ENCODE data around the gene RASSF5.

DNA sequence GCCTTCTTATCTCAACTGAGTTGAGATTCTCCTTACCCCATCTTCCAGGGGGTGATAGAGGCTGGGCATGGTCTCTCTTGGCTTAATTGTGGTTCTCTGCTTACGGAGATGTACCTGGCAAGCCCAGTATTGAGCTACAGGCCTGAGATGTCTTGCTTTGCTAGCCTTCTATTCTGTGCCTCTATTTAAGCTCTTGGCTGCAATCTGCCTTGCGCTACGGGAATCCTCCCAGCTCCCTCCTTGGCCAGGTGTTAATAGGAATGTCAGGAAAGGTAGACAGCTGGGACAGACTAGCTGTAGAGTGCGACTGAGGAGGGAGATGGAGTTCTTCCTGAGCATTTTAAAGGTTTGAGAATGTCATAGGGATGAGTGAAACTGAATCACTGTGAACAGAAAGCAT is 47.6 kb upstream of the RASSF5 start:
- TF ChIP-seq, protein P1, sequence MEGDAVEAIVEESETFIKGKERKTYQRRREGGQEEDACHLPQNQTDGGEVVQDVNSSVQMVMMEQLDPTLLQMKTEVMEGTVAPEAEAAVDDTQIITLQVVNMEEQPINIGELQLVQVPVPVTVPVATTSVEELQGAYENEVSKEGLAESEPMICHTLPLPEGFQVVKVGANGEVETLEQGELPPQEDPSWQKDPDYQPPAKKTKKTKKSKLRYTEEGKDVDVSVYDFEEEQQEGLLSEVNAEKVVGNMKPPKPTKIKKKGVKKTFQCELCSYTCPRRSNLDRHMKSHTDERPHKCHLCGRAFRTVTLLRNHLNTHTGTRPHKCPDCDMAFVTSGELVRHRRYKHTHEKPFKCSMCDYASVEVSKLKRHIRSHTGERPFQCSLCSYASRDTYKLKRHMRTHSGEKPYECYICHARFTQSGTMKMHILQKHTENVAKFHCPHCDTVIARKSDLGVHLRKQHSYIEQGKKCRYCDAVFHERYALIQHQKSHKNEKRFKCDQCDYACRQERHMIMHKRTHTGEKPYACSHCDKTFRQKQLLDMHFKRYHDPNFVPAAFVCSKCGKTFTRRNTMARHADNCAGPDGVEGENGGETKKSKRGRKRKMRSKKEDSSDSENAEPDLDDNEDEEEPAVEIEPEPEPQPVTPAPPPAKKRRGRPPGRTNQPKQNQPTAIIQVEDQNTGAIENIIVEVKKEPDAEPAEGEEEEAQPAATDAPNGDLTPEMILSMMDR (IDR thresholded peaks at IDR 0.05; ENCODE audit: low read depth, low read length, poor library complexity, severe bottlenecking): no peak
- TF ChIP-seq EZH2phosphoT487 (IDR thresholded peaks at IDR 0.05; ENCODE audit: borderline replicate concordance, low read length): no peak

Data from DOHH2 (cell line).